Calu3 (cell line): ENCODE data around the gene FHIT. TPM values are rescaled to one million over a fixed set of nuclear protein-coding genes. Genes with fewer than 3 reads are reported as not detected.

Source experiments
- BruUV-seq: library from RNA; stranded (reverse); fragments of 400-500 nt; replicated peaks from 2 replicates; lab custom pipeline; 2021; lab: Mats Ljungman, UMichigan
- CTCF ChIA-PET: fragments of 300-600 bp; sonication (Branson Sonifier 250); formaldehyde crosslinking; loops from one replicate; lab custom pipeline; 2022; ENCODE audit warnings: antibody characterized with exemption; lab: Charles Lee
- DNase-seq: peaks from one replicate; pipeline ENCODE4 v3.0.0; 2022
- H3K27ac Mint-ChIP-seq: one replicate; pipeline ENCODE4 v1.8.0; 2022; ENCODE audit warnings: mixed read lengths; ENCODE audit not compliant: unreplicated experiment
- H3K27me3 Mint-ChIP-seq: one replicate; pipeline ENCODE4 v1.8.0; 2022; ENCODE audit warnings: mixed read lengths; ENCODE audit not compliant: unreplicated experiment
- H3K36me3 Mint-ChIP-seq: one replicate; pipeline ENCODE4 v1.8.0; 2022; ENCODE audit warnings: mild to moderate bottlenecking, moderate library complexity, mixed read lengths; ENCODE audit not compliant: insufficient read depth, unreplicated experiment
- H3K4me1 Mint-ChIP-seq: one replicate; pipeline ENCODE4 v1.8.0; 2022; ENCODE audit warnings: mild to moderate bottlenecking, low read depth, mixed read lengths; ENCODE audit not compliant: unreplicated experiment
- H3K4me3 Mint-ChIP-seq: one replicate; pipeline ENCODE4 v1.8.0; 2022; ENCODE audit warnings: mild to moderate bottlenecking, low read depth, moderate library complexity, mixed read lengths; ENCODE audit not compliant: unreplicated experiment
- H3K9me3 Mint-ChIP-seq: one replicate; pipeline ENCODE4 v1.8.0; 2022; ENCODE audit warnings: low read depth, mixed read lengths; ENCODE audit not compliant: unreplicated experiment
- CTCF ChIP-seq: fragments of 200-600 bp; IDR thresholded peaks from one replicate; pipeline ENCODE4 v1.8.0; 2022; ENCODE audit warnings: antibody characterized with exemption; ENCODE audit not compliant: unreplicated experiment
- intact Hi-C: fragments of 100-400 bp; cut with micrococcal nuclease; formaldehyde crosslinking; loops from one replicate; pipeline ENCODE4 v1.10.0; 2022; ENCODE audit not compliant: unreplicated experiment
- total RNA-seq: library from RNA; stranded (reverse); gene quantifications from 2 replicates; pipeline ENCODE4 v1.2.3, GENCODE V29; 2022

The FHIT gene
- total RNA-seq, 1 experiment from 2014 or later = 6.2 TPM

GRCh38 chr3:60932643-60933042, 318.6 kb downstream of the FHIT start:
- BruUV-seq = no TSS peak
- Mint-ChIP-seq H3K27me3 (no peaks in the 10 kb centered on the region), H3K9me3 (peaks cover 4% of the 10 kb centered on the region), H3K36me3 (peaks cover 4% of the 10 kb centered on the region), H3K27ac (no peak overlapping the region), H3K4me3 (no peak overlapping the region), H3K4me1 (no peaks in the 10 kb centered on the region)
- no peak for DNase-seq
- no peak for TF ChIP-seq CTCF
- intact Hi-C loops = no loop called here
- CTCF ChIA-PET = no interaction called here

- Mint-ChIP-seq H3K9me3 (peaks cover 4% of the 10 kb centered on the region), H3K4me1 (no peaks in the 10 kb centered on the region), H3K36me3 (peaks cover 4% of the 10 kb centered on the region), H3K4me3 (no peak overlapping the region), H3K27ac (no peak overlapping the region), H3K27me3 (no peaks in the 10 kb centered on the region)
- intact Hi-C loops = no loop called here
- no peak for TF ChIP-seq CTCF
- no TSS peak for BruUV-seq
- CTCF ChIA-PET = no interaction called here
- no peak for DNase-seq
These were observed 319.1 kb downstream of the FHIT start for GRCh38 chr3:60932170-60932569.

GRCh38 chr3:60931452-60931851, 319.8 kb downstream of the FHIT start:
- intact Hi-C loops = no loop called here
- CTCF ChIA-PET = no interaction called here
- Mint-ChIP-seq H3K4me1 (no peaks in the 10 kb centered on the region), H3K4me3 (no peak overlapping the region), H3K36me3 (peaks cover 4% of the 10 kb centered on the region), H3K27me3 (no peaks in the 10 kb centered on the region), H3K27ac (no peak overlapping the region), H3K9me3 (peaks cover 7% of the 10 kb centered on the region)
- TF ChIP-seq CTCF = no peak
- no peak for DNase-seq
- BruUV-seq = no TSS peak

- H3K9me3 Mint-ChIP-seq = peaks cover 15% of the 10 kb centered on the region
- intact Hi-C loops = no loop called here
- H3K4me3 Mint-ChIP-seq = no peak overlapping the region
- DNase-seq = no peak
- H3K4me1 Mint-ChIP-seq = no peaks in the 10 kb centered on the region
- no peak for TF ChIP-seq CTCF
- BruUV-seq = no TSS peak
- H3K27me3 Mint-ChIP-seq = no peaks in the 10 kb centered on the region
- no peak overlapping the region for H3K27ac Mint-ChIP-seq
- CTCF ChIA-PET = no interaction called here
- no peaks in the 10 kb centered on the region for H3K36me3 Mint-ChIP-seq
These were observed 330.7 kb downstream of the FHIT start for GRCh38 chr3:60920519-60920918.
